Dermis blood vessel endothelial cell (primary cell): ENCODE measurements around the gene DLG2. TPM values are rescaled to one million over a fixed set of nuclear protein-coding genes. Genes with fewer than 3 reads are reported as not detected.

ENCODE experiments used
- DNase-seq: peaks from one replicate; pipeline ENCODE4 v3.0.0; 2010
- total RNA-seq: library from RNA; depleted of rRNA; stranded (reverse); fragments of >200 nt; gene quantifications from 2 replicates; pipeline ENCODE4 v1.2.3, GENCODE V29; 2014

DLG2 gene
- total RNA-seq, 1 donor from 2014 or later = 0.17 TPM

DNA sequence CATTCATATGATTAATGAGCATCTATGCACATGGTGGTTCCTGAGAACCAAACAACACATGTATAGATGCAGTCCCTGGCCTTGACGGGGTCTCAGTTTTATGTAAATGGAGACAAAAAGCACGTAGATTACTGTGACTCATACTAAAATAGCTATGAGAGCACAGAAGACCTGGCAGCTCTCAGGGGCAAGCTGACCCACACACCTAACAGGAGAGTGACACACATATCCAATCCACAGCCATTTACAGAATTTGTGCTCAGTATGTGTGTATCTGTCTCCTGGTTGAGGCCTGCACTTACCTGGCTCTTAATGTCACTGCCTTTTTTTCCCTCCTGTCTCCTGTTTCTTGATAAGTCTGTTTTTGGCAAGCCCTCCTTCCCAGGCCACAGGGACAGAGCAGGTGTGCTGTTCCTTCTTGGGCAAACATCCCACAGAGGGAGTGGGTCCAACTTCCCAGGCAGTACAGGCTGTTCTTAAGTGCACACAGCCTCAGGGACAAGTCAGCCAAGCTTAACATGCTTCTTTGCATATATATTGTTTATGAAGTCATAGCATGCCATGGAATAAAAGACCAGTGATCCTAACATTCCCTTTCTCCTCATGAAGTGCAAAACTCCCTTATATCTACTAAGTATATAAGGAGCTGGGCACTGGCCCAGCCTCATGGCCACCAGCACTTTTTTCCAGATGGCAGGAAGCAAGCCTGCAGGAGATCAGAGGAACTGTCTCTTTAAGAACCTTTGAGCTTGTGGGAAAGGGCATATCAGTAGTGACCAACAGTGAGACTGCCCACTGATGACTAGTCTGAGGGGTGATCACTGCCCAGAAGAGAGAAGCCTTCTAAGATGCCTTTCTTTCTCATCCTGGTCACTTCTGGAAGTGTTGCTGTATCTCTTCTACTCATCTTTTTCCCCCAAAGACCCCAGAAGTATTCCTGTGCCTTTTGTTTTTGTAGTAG, 2216.3 kb downstream of the DLG2 start:
- no peak for DNase-seq

DNA sequence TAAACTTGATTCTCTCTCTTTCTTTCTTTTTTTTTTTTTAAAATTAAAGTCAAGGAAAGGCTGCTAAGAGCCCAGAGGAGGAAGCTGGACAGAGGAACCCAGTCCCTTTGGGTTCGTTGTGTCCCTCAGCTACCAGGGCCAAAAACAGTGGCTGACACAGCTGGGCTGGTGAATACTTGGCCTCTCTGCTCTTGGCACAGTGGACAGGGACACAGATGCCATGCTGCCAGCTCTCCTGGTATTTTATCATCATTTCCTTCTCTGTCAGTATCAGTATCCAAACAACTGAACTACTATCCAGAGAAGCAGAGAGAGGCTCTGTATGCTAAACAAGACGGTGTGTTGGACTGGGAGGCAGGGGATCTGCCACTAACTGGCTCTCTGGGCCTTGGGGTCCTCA, 2217.3 kb downstream of the DLG2 start:
- no peak for DNase-seq

DNA sequence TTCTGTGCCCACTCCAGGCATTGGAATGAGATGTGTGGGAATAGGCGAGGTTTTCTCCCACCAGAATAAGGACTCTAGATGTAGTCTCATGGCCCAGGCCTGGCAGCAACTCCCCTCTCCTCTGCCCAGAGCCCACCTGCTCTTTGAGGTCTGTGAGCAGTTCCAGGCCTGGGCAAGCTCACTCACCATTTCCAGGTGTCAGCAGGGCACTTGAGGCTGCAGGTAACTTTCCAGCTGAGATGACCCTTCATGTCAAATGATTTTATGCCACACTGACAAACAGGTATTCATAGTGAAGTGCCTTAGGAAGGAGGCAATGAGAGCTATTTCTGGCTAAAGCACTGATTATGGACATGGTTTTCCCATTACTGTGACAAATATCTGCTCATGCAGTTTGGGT, 2217.7 kb downstream of the DLG2 start:
- DNase-seq = no peak

DNA sequence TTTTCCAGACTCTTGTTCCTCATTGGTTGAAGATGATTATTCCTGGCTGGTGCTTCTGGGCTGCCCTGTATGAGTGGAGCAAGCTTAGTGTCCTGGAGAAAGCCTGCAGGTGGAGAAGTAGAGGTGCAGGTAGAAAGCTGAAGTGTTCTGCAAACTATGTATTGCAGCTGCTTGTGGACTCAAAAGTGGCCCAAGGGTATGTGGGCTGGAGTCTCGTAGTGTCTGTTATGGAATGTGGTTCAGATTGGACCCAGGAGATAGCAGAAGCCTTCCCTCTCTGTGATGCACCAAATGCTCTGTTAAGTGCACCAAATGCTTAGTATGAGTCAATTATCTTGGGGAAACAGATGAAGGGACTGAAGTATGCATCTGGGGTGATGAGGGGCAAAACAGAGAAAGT, 2218.2 kb downstream of the DLG2 start:
- DNase-seq = no peak

Other genes starting within 250 kb of the DLG2 start
- gene TMEM126B, start 1.2 kb upstream of the DLG2 start, total RNA-seq = 55.8 and 69.4 TPM in 2 replicates
- gene TMEM126A, start 20.6 kb upstream of the DLG2 start, total RNA-seq = 35.1 and 35.5 TPM in 2 replicates
- gene CREBZF, start 37.8 kb upstream of the DLG2 start, total RNA-seq = 27.9 and 45.9 TPM in 2 replicates
- not detected in 2 replicates for gene CCDC89, start 58.9 kb upstream of the DLG2 start, total RNA-seq
- 1.7 and 2.0 TPM in 2 replicates for gene SYTL2, start 183.8 kb upstream of the DLG2 start, total RNA-seq
- not detected in 2 replicates for gene CCDC83, start 228.0 kb upstream of the DLG2 start, total RNA-seq